ENCODE measurements around the gene HOMER1. TPM values are rescaled to one million over a fixed set of nuclear protein-coding genes. Genes with fewer than 3 reads are reported as not detected.
A peak's percentile ranks its signal among the peaks of the same experiment; 100 is the strongest.

HOMER1 gene
- total RNA-seq, 1 experiment from 2014 or later = 15.7 TPM

- peak overlapping the region; percentile 36 for H3K27ac ChIP-seq
- H3K4me1 ChIP-seq = peaks cover 23% of the 10 kb centered on the region
- no peaks in the 10 kb centered on the region for H3K9me3 ChIP-seq (replicated peaks)
- H3K27me3 ChIP-seq = no peaks in the 10 kb centered on the region
- no peak overlapping the region for H3K4me3 ChIP-seq
- H3K36me3 ChIP-seq = no peaks in the 10 kb centered on the region; the same call in 1 of the 2 replicates
- peak; percentile 5 to 64 for DNase-seq
Measured at GRCh38 chr5:79509244-79509885, 4.6 kb downstream of the HOMER1 start.

DNA sequence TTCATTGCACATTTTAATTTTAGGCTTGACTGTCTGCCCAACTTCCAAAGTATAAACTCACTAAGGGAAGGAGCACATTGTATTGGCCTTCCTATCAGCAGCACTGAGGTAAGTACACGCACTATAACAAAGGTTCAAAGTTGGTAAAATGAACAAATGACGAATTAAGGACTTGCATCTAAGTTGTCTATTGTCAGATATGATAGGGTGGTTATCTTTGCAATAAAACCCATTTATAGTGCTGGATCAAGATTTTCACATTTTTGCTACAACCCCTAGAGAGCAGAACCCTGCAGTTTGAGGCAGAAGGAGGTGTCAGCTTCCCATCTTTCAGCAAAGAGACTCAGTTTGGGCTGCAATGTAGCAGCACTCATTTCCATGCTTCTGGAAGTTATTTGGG lies 5.1 kb downstream of the HOMER1 start:
- no peak for DNase-seq
- H3K4me3 ChIP-seq = no peak overlapping the region
- H3K36me3 ChIP-seq = no peaks in the 10 kb centered on the region; the same call in 1 of the 2 replicates
- H3K27me3 ChIP-seq = no peaks in the 10 kb centered on the region
- no peaks in the 10 kb centered on the region for H3K9me3 ChIP-seq (replicated peaks)
- peak overlapping the region; percentile 36; the same call in 1 of the 2 replicates for H3K27ac ChIP-seq
- H3K4me1 ChIP-seq = peaks cover 23% of the 10 kb centered on the region

DNA sequence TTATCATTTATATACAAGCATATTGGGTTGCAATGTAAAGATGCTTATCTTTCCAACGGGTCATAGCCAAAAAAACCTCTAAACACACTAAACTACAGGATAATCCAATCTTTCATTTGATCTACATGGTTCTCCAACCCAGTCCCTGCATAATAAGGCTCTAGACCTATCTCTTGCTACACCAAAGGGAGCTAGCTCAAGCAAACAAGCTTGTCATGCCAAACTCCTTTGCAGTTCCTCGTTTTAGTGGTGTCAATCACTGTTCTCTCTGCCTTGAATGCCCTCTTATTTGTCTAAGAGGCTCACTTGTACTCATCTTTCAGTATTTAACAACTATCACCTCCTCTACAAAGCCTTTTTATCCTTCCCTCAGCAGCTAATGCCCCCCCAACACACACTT lies 5.6 kb downstream of the HOMER1 start:
- Histone ChIP-seq H3K4me1 (peaks cover 23% of the 10 kb centered on the region), H3K4me3 (no peak overlapping the region), H3K27ac (no peak overlapping the region), H3K36me3 (no peaks in the 10 kb centered on the region; the same call in 1 of the 2 replicates), H3K27me3 (no peaks in the 10 kb centered on the region), H3K9me3 (replicated peaks) (no peaks in the 10 kb centered on the region)
- DNase-seq = no peak

GRCh38 chr5:79507251-79508205 lies 6.4 kb downstream of the HOMER1 start:
- no peaks in the 10 kb centered on the region for H3K9me3 ChIP-seq (replicated peaks)
- no peak overlapping the region for H3K27ac ChIP-seq
- H3K4me1 ChIP-seq = peaks cover 23% of the 10 kb centered on the region
- no peak overlapping the region for H3K4me3 ChIP-seq
- no peaks in the 10 kb centered on the region for H3K27me3 ChIP-seq
- DNase-seq = no peak
- no peaks in the 10 kb centered on the region; the same call in 1 of the 2 replicates for H3K36me3 ChIP-seq

DNA sequence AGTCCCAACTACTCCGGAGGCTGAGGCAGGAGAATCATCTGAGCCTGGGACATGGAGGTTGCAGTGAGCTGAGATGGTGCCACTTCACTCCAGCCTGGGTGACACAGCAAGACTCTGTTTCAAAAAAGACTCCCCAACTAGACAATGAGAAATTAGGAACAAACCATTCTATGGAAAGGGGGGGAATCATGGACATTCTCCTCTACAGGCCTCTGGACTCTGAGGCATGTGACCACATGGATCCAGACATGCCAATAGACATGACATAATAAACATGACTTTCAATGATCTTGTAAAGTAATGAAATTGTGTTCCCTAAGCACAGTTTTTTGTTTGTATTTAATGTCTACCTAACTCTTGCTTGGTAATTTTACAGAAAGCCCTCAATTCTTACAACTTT lies 8.8 kb downstream of the HOMER1 start:
- Histone ChIP-seq H3K9me3 (replicated peaks) (no peaks in the 10 kb centered on the region), H3K4me3 (no peak overlapping the region), H3K27me3 (no peaks in the 10 kb centered on the region), H3K27ac (no peak overlapping the region), H3K36me3 (no peaks in the 10 kb centered on the region; the same call in 1 of the 2 replicates), H3K4me1 (peaks cover 23% of the 10 kb centered on the region)
- no peak for DNase-seq

- no peak for DNase-seq
- no peaks in the 10 kb centered on the region; the same call in 1 of the 2 replicates for H3K36me3 ChIP-seq
- H3K27ac ChIP-seq = no peak overlapping the region
- no peak overlapping the region for H3K4me3 ChIP-seq
- no peaks in the 10 kb centered on the region for H3K9me3 ChIP-seq (replicated peaks)
- H3K4me1 ChIP-seq = peaks cover 13% of the 10 kb centered on the region; the same call in 1 of the 2 replicates
- no peaks in the 10 kb centered on the region for H3K27me3 ChIP-seq
Measured at GRCh38 chr5:79503794-79504495, 10.0 kb downstream of the HOMER1 start.

DNA sequence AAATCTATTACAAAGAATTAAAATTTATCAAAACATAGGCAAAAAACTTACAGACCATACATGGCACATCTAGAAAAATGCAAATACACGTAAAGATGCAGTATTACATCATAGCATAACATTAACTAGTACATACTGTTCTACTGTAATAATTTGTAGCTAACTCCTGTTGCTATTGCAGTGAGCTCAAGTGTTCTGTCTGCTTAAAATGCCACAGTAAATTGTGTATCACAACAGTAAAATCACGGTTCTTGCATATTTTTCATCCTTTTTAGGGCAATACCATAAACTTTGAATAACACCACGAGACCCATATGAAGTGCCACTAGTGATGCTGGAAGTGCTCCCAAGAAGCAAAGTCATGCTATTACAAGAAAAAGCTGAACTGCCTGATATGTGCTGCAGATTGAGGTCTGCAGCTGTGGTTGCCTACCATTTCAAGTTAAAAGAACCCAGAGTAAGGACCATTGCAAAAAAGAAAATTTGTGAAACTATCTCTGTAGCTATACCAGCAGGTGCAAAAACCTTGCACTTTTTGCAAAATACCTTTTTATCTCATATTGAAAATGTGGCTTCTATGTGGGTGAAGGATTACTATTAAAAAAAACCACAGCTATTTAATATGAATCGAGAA lies 14.2 kb downstream of the HOMER1 start:
- no peak for DNase-seq
- Histone ChIP-seq H3K36me3 (no peaks in the 10 kb centered on the region), H3K27ac (no peak overlapping the region), H3K9me3 (replicated peaks) (no peaks in the 10 kb centered on the region), H3K4me3 (no peak overlapping the region), H3K4me1 (no peaks in the 10 kb centered on the region), H3K27me3 (no peaks in the 10 kb centered on the region)

GRCh38 chr5:79495311-79495710 lies 18.6 kb downstream of the HOMER1 start:
- H3K9me3 ChIP-seq (replicated peaks) = no peaks in the 10 kb centered on the region
- H3K36me3 ChIP-seq = no peaks in the 10 kb centered on the region
- H3K27me3 ChIP-seq = no peaks in the 10 kb centered on the region
- H3K4me3 ChIP-seq = no peak overlapping the region
- DNase-seq = no peak
- H3K27ac ChIP-seq = no peak overlapping the region
- peaks cover 6% of the 10 kb centered on the region for H3K4me1 ChIP-seq

DNA sequence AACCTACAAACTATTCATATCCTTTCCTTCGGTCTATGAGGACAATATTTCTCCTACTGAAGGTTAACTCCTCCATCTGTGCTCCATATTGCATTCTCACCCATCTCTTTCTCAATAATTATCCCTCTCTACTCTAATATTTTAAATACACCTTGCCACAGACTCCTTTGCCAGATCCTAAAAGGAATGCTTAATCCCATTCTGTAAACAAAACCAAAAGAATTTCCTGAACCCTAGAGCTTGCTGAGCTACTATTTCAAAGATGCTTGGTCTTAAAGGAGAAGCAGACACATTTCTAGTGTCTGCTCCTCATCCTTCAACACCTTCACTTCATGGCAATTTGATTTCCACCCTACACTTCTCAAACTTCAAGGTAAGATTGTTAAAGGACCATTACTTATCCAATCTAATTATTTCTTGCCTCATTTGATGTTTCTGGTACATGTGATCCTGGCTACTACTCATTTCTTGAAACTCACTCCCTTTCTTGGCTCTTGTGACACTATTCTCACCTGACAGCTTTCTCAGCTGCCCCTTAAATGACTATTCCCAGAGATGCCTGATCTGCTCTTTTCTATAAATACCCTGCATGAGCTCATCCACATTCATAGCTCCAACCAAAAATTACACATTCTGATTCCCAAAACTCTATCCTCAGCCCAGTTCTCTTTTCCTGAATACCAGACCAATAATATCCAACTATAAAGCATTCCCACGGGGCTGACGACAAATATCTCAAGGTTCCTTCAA lies 20.2 kb downstream of the HOMER1 start:
- Histone ChIP-seq H3K27ac (no peak overlapping the region), H3K36me3 (no peaks in the 10 kb centered on the region)

DNA sequence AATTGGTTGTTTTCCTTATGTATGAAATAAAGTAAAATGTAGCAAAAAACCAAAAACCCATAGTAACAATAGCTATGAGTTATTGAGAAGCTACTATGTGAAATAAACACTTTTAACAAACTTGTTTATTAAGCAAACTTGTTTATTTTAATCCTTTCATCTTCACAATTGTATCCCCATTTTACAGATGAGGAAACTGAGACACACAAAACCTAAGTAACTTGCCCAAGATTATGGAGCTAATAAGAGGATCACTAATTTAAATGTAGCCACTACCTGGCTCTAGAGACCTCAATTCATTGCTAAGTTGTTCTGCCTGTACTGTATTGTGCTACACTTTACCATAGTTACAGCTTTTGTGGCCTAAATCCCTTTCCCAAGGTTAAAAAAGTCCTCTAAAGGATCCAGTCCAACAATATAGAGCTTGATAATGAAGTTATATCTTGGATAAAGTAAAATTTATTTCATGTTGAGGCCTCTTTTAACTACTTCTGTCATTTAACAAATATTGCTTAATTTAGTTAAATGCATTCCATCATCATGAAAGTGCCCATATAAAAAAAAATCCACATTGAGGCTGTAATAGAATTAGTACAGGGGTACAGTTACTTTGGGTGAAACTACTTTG lies 22.1 kb downstream of the HOMER1 start:
- H3K36me3 ChIP-seq = no peaks in the 10 kb centered on the region
- H3K27ac ChIP-seq = no peak overlapping the region
- DNase-seq = no peak
- H3K27me3 ChIP-seq = no peaks in the 10 kb centered on the region
- no peaks in the 10 kb centered on the region for H3K9me3 ChIP-seq (replicated peaks)
- H3K4me1 ChIP-seq = peaks cover 6% of the 10 kb centered on the region
- no peak overlapping the region for H3K4me3 ChIP-seq

More for the DNA sequence above, 20.2 kb downstream of the HOMER1 start:
- H3K27me3 ChIP-seq = no peaks in the 10 kb centered on the region
- H3K4me3 ChIP-seq = no peak overlapping the region
- peaks cover 6% of the 10 kb centered on the region for H3K4me1 ChIP-seq
- DNase-seq = no peak
- H3K9me3 ChIP-seq (replicated peaks) = no peaks in the 10 kb centered on the region

DNA sequence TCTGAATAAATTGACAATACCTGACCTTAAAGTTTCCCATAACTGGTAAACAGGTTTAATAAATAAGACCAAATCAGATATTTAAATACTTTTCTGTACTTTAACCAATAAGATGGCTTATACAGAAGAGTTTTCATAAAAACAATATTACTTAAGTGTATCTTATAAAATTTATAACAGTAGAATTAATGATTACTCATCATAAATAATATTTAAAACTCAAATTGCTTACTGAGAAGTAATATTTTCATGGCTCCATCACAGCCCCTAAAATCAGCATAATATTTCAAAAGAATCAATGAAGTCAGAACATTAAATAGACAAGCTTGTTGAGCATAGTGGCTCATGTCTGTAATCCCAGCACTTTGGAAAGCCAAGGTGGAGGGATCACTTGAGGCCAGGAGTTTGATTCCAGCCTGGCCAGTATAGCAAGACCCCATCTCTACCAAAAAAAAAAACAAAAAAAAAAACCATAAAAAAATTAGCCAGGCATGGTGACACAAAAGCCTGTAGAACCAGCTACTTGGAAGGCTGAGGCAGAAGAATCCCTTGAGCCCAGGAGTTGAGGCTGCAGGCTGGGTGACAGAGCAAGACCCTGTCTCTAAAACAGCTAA lies 23.5 kb downstream of the HOMER1 start:
- H3K27me3 ChIP-seq = no peaks in the 10 kb centered on the region
- no peak overlapping the region for H3K27ac ChIP-seq
- H3K36me3 ChIP-seq = no peaks in the 10 kb centered on the region
- no peak overlapping the region for H3K4me3 ChIP-seq
- no peak for DNase-seq
- peaks cover 6% of the 10 kb centered on the region for H3K4me1 ChIP-seq
- H3K9me3 ChIP-seq (replicated peaks) = 0 out of 2 replicates have a peak, but pooled peaks cover 2% of the 10 kb centered on the region

DNA sequence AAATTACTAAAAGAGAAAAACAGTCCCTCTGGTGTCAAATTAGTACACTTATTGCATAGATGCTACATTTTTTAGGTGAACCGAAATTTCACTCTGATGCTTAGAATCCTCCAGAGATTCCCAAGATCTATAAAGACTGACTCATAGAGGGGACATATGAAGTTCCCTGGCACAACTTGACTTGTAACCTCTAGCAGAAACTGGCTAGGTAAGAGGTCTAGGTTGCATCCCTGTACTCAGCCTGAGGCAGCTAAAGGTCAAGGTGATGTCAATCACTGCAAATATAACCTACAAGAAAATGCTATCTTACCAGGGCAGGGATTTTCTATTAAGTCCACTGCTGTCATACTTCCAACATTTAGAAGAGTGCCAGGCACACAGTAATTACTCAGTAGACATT lies 24.2 kb downstream of the HOMER1 start:
- H3K4me1 ChIP-seq = peaks cover 9% of the 10 kb centered on the region
- H3K9me3 ChIP-seq (replicated peaks) = 0 out of 2 replicates have a peak, but pooled peaks cover 3% of the 10 kb centered on the region
- no peaks in the 10 kb centered on the region for H3K27me3 ChIP-seq
- H3K4me3 ChIP-seq = no peak overlapping the region
- DNase-seq = no peak
- no peak overlapping the region for H3K27ac ChIP-seq
- H3K36me3 ChIP-seq = no peaks in the 10 kb centered on the region

- H3K27ac ChIP-seq = no peak overlapping the region
- peaks cover 3% of the 10 kb centered on the region; the same call in 1 of the 2 replicates for H3K9me3 ChIP-seq (replicated peaks)
- H3K4me1 ChIP-seq = peaks cover 7% of the 10 kb centered on the region; the same call in 1 of the 2 replicates
- no peak overlapping the region for H3K4me3 ChIP-seq
- DNase-seq = no peak
- H3K27me3 ChIP-seq = no peaks in the 10 kb centered on the region
- H3K36me3 ChIP-seq = no peaks in the 10 kb centered on the region
Measured at GRCh38 chr5:79488775-79489174, 25.2 kb downstream of the HOMER1 start.
